GM12865 (cell line): Measurements from ENCODE around the gene GZMB.

Experiments used
- DNase-seq: peaks from one replicate; pipeline ENCODE4 v3.0.0; 2010; ENCODE audit warnings: low read depth
- H3K4me3 ChIP-seq: 2 replicates; pipeline ENCODE4 v1.5.1; 2011; ENCODE audit warnings: mild to moderate bottlenecking, low read depth, low read length, control low read depth
- TF ChIP-seq, protein P1 (sequence below): IDR thresholded peaks from 2 replicates; pipeline ENCODE4 v1.5.1; 2011; ENCODE audit warnings: low read length, control low read depth, low read depth, inconsistent platforms; ENCODE audit not compliant: insufficient read depth; ENCODE audit errors: missing control alignments

The GZMB gene

GRCh38 chr14:24674204-24674970 lies 40.4 kb upstream of the GZMB start:
- TF ChIP-seq, protein P1, sequence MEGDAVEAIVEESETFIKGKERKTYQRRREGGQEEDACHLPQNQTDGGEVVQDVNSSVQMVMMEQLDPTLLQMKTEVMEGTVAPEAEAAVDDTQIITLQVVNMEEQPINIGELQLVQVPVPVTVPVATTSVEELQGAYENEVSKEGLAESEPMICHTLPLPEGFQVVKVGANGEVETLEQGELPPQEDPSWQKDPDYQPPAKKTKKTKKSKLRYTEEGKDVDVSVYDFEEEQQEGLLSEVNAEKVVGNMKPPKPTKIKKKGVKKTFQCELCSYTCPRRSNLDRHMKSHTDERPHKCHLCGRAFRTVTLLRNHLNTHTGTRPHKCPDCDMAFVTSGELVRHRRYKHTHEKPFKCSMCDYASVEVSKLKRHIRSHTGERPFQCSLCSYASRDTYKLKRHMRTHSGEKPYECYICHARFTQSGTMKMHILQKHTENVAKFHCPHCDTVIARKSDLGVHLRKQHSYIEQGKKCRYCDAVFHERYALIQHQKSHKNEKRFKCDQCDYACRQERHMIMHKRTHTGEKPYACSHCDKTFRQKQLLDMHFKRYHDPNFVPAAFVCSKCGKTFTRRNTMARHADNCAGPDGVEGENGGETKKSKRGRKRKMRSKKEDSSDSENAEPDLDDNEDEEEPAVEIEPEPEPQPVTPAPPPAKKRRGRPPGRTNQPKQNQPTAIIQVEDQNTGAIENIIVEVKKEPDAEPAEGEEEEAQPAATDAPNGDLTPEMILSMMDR = no peak
- peak overlapping the region; percentile 55 for H3K4me3 ChIP-seq
- DNase-seq = peak; percentile 84

GRCh38 chr14:24673534-24674203 lies 39.7 kb upstream of the GZMB start:
- DNase-seq = peak; percentile 88
- TF ChIP-seq, protein P1 = no peak
- H3K4me3 ChIP-seq = peak overlapping the region; percentile 55

DNA sequence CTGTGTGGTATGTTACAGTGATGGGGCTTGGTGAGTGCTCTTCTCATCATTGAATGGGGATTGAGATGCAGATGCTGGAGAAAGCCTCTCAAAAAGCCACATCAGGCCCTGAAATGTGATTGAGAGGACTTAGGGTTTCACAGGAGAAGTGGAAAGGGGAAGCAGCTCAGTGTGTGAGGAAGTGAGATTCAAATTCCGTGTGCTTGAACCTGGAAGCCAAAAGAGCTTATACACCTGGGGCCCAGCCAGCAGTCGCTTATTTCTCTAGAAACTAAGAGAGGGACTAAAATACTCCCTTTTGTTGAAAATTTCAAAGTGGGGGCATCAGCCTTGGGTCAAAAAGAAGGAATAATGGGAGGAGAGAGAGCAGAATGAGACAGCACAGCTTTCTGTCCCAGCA lies 39.1 kb upstream of the GZMB start:
- peak; percentile 81 for DNase-seq
- TF ChIP-seq, protein P1 = no peak
- H3K4me3 ChIP-seq = peak overlapping the region; percentile 55

DNA sequence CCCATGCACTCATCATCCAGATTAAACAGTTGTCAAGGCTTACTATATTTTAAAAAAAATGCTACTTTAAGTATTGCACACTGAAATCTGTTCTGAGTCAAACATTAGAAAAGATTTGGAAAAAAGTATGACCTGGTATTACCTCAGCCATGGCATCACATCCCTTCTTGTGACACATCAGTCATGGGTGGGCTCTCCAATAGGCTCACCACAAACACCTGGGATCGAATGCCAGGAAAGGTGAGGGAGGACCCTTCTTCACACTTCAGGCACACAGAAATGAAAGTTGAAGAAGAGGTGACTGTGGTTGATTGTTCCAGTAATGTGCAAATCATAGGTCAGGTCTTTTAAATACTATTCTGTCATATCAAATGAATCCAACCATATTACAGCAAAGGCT lies 36.6 kb upstream of the GZMB start:
- H3K4me3 ChIP-seq = no peak overlapping the region
- TF ChIP-seq, protein P1 = no peak
- peak; percentile 17 for DNase-seq

GRCh38 chr14:24669651-24670050 lies 35.7 kb upstream of the GZMB start:
- TF ChIP-seq, protein P1 = no peak
- no peak for DNase-seq
- H3K4me3 ChIP-seq = no peak overlapping the region

GRCh38 chr14:24665440-24665991 lies 31.5 kb upstream of the GZMB start:
- peak; percentile 85 for DNase-seq
- TF ChIP-seq, protein P1 = no peak
- peak overlapping the region; percentile 14; the same call in 1 of the 2 replicates for H3K4me3 ChIP-seq
